ENCODE data around the gene LRRC32.

DNA sequence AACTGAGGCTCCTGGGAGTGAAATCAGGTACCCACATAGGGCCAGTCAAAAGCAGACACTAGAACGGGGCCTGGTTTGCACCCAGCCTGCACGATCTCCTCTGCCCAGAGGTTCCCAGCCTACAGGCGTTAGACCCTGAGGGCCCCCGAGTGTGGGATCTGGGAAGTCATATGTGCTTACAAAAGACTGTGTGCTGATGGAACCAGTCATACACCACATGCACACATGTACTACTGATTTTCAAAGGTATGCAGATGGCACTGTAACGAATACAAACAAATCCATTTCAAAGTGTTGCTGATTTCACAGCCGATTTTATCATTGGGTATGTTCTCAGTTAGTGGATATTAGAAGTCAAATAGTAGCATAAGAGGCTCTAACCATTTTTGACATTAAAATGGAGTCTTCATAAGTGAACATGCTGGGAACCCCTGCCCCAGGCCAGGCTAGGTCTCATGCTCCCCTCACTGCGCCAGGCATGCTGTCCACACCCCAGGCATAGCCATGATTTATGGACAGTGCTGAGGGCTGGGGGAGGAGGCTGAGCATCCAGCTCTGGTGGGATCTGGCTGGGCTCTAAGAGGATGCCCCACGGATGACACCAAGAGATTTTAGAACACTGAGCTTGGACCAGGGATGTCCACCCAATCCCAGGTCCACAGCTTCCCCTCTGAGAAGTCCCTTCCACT lies 38.6 kb upstream of the LRRC32 start:
- TF ChIP-seq, protein P1, sequence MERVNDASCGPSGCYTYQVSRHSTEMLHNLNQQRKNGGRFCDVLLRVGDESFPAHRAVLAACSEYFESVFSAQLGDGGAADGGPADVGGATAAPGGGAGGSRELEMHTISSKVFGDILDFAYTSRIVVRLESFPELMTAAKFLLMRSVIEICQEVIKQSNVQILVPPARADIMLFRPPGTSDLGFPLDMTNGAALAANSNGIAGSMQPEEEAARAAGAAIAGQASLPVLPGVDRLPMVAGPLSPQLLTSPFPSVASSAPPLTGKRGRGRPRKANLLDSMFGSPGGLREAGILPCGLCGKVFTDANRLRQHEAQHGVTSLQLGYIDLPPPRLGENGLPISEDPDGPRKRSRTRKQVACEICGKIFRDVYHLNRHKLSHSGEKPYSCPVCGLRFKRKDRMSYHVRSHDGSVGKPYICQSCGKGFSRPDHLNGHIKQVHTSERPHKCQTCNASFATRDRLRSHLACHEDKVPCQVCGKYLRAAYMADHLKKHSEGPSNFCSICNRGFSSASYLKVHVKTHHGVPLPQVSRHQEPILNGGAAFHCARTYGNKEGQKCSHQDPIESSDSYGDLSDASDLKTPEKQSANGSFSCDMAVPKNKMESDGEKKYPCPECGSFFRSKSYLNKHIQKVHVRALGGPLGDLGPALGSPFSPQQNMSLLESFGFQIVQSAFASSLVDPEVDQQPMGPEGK (CRISPR knock-in tag; IDR thresholded peaks at IDR 0.05; ENCODE audit: borderline replicate concordance) = no peak
- no peak for TF ChIP-seq TCF4 (CRISPR knock-in tag; IDR thresholded peaks at IDR 0.05; ENCODE audit: borderline replicate concordance)
- TF ChIP-seq PPARA (CRISPR knock-in tag; IDR thresholded peaks at IDR 0.05; ENCODE audit: borderline replicate concordance) = no peak
- TF ChIP-seq CSDC2 (CRISPR knock-in tag; IDR thresholded peaks at IDR 0.05) = no peak
- TF ChIP-seq ZFP30 (CRISPR knock-in tag; IDR thresholded peaks at IDR 0.05) = no peak
- TF ChIP-seq, protein P2, sequence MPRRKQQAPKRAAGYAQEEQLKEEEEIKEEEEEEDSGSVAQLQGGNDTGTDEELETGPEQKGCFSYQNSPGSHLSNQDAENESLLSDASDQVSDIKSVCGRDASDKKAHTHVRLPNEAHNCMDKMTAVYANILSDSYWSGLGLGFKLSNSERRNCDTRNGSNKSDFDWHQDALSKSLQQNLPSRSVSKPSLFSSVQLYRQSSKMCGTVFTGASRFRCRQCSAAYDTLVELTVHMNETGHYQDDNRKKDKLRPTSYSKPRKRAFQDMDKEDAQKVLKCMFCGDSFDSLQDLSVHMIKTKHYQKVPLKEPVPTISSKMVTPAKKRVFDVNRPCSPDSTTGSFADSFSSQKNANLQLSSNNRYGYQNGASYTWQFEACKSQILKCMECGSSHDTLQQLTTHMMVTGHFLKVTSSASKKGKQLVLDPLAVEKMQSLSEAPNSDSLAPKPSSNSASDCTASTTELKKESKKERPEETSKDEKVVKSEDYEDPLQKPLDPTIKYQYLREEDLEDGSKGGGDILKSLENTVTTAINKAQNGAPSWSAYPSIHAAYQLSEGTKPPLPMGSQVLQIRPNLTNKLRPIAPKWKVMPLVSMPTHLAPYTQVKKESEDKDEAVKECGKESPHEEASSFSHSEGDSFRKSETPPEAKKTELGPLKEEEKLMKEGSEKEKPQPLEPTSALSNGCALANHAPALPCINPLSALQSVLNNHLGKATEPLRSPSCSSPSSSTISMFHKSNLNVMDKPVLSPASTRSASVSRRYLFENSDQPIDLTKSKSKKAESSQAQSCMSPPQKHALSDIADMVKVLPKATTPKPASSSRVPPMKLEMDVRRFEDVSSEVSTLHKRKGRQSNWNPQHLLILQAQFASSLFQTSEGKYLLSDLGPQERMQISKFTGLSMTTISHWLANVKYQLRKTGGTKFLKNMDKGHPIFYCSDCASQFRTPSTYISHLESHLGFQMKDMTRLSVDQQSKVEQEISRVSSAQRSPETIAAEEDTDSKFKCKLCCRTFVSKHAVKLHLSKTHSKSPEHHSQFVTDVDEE (CRISPR knock-in tag; IDR thresholded peaks at IDR 0.05) = no peak
- TF ChIP-seq, protein P3, sequence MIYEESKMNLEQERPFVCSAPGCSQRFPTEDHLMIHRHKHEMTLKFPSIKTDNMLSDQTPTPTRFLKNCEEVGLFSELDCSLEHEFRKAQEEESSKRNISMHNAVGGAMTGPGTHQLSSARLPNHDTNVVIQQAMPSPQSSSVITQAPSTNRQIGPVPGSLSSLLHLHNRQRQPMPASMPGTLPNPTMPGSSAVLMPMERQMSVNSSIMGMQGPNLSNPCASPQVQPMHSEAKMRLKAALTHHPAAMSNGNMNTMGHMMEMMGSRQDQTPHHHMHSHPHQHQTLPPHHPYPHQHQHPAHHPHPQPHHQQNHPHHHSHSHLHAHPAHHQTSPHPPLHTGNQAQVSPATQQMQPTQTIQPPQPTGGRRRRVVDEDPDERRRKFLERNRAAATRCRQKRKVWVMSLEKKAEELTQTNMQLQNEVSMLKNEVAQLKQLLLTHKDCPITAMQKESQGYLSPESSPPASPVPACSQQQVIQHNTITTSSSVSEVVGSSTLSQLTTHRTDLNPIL (CRISPR knock-in tag; IDR thresholded peaks at IDR 0.05; ENCODE audit: low read depth) = no peak
- no peak for TF ChIP-seq ZFP3 (CRISPR knock-in tag; IDR thresholded peaks at IDR 0.05)
- no peak for TF ChIP-seq RARB (CRISPR knock-in tag; IDR thresholded peaks at IDR 0.05)

Measured in SK-N-SH treated with all-trans-retinoic acid at 6 μM for 48 hours (cell line).